Measurements from ENCODE around the gene ERCC6L.

Gene ERCC6L

GRCh38 chrX:72238721-72239475, at the start of gene ERCC6L:
TSS of gene ERCC6L (minus strand) at chrX:72239027. CDS start at chrX:72238911, 116 bp downstream.
- DNase-seq, result peak; percentile 63

GRCh38 chrX:72282302-72282701, 43.5 kb upstream of the ERCC6L start:
- no peak for DNase-seq

- no peak for DNase-seq
These were observed 41.6 kb upstream of the ERCC6L start for GRCh38 chrX:72280321-72280845.

DNA sequence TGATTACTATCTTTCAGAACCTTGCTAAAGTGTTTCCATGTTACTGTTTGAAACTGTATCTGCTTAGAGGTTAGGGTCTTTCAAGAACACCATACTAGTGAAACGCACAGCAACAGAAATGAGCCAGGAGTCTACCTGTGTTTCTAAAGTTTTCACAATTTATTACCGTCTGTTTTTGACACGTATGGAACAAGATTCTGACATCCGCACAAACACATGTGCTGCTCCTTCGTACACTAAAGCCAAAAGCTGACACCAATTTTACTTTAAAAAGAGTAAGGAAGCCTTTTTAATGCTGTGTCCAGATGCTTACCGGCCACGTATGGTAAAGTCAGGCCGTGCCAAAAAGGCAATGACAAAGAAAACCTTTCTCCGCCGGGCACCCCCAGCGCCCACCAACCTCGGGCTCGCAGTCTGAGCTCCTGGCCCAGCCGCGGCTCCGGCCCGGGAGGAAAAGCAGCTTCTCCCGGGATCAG, 37.7 kb upstream of the ERCC6L start:
- DNase-seq, result no peak

- no peak for DNase-seq
These were observed 35.7 kb upstream of the ERCC6L start for GRCh38 chrX:72274526-72274925.

DNA sequence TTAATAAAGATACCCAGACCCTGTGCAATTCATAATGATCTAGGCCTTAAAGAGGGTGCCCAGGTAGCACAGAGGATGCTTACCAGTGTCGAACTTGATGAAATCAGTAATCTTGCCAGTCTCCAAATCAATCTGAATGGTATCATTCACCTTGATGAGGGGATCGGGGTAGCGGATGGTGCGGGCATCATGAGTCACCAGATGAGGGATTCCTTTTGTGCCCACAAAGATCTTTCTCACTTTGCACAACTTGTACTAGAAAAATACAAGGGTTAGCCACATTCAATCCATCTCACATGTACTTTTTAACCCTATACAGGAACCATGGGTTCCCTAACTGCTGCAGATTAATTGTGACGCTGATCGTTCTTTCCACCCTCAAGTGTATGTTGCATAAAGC, 34.9 kb upstream of the ERCC6L start:
- no peak for DNase-seq

GRCh38 chrX:72272868-72273267, 34.0 kb upstream of the ERCC6L start:
- no peak for DNase-seq

DNA sequence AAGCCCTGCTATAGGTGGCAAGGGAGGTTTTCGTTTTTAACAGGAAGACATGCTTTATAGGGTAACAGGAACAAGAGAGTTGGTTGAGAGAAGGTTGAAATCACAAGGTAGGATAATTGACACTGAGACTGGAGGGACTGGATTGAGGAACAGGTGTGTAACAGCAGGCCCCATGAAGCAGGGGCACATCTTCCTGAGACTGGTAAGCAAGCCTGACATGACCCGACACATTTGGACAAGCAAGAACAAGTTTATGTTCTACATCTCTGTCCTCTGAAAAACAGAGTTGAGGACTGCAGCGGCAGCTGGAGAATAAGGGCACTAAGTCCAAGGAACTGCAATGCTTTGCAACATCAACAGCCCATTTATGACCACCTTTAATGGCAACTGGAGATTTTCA, 33.0 kb upstream of the ERCC6L start:
- no peak for DNase-seq

GRCh38 chrX:72271091-72271788, 32.4 kb upstream of the ERCC6L start:
- no peak for DNase-seq

GRCh38 chrX:72270316-72270866, 31.6 kb upstream of the ERCC6L start:
- DNase-seq, result no peak

DNA sequence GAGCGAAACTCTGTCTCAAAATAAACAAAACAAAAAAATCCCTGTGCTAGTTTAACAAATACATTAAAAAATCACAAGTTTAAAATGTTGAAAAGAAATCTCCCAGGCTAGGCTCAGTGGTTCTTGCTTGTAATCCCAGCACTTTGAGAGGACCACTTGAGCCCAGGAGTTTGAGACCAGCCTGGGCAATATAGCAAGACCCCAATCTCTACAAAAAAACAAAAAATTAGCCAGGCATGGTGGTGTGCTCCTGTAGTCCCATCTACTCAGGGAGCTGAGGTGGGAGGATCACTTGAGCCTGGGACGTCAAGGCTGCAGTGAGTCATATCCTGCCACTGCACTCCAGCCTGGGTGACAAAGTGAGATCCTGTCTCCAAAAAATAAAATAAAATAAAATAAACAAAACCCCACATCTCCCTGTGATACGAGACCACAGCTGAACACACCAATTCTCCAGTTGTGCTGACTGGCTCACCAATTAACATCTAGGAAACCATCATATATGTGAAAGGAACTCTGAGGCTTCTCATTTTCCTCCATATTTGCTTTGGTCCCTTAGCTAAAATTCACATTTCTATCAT, 30.9 kb upstream of the ERCC6L start:
- DNase-seq, result no peak

DNA sequence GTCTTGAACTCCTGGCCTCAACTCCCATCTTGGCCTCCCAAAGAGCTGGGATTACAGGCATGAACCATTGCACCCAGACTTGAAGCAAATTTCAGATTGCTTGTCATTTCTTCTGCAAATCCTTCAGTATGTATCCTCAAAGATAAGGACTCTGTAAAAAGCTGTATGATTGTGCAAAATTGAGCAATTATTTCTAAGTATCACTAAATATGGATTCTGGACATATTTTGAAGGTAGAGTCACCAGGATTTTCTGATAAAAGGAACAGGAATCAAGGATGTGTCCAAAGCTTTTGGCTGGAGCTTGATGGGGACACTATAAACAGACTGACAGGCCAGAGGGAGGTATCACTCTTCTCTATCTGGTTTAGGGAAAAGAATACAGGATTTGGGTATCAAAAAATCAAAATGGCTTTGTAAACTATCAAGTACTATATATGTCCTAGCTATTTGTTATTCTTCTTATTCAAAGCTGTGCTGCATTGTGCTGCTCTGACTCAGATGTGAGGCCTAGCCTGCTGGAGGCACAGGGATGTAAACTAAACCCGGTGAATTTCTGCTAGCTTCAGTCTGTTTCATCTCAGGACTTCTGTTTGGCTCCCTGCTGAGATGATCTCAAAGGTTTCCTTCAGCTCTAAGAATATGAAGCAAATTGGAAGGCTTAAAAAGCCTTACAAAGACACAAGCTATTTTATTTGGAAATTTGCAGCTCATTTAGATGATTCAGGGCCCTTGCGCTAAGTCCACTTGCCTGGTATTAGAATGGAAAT, 30.0 kb upstream of the ERCC6L start:
- no peak for DNase-seq

DNA sequence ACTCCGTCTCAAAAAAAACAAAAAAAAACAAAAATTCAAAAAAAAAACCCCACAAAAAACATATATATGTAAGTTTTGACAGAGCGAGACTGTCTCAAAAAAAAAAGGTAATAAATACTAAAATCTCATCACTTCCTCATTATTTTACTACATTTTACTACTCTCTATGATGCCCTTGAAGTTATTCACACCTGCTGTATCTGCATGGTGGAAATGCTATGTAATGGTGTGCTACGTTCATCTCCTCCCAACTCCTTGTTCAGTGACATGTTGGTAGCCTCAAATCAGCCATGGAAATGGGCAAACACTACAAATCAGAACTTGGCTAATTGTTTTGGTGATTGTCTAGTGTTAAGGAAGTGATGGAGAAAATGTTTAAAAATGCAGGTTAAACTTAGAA, 26.4 kb upstream of the ERCC6L start:
- no peak for DNase-seq

GRCh38 chrX:72262077-72262476, 23.2 kb upstream of the ERCC6L start:
- DNase-seq, result no peak

DNA sequence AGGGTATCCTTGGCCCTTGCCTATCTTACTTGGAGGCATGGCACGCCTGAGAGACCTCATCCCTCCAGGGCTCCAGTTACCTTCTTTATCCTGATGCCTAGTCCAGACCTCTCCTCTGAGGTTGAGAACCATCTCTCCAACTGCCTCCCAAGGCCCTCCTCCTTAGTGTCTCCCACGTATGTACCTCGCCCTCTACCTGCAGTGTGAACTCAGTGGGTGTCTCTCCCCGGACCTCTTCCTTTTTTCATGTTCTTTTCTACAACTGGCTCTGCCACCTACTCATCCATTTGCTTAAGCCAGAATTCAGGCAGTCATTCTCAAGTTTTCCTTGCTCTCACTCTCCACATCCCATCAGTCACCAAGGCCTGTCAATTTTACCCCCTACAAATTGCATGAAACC, 21.6 kb upstream of the ERCC6L start:
- no peak for DNase-seq

GRCh38 chrX:72258174-72258573, 19.3 kb upstream of the ERCC6L start:
- no peak for DNase-seq

DNA sequence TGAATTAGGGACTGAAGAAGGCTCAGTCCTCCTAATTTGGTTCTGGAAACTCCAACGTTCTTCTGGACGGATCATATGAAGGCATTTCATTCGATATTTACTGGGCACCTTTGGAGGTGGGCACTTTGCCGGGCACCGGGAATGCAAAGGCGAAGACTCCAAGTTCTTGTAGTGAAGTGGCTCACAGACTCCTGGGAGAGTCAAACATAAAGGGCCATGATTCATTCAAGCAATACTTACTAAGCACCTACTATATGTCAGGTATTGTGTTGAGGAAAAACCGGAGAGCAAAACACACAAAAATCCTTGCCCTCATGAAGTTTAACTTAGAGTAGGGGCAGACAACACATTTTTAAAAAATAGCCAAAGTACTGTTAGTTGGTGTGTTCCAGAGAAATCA, 17.0 kb upstream of the ERCC6L start:
- no peak for DNase-seq

DNA sequence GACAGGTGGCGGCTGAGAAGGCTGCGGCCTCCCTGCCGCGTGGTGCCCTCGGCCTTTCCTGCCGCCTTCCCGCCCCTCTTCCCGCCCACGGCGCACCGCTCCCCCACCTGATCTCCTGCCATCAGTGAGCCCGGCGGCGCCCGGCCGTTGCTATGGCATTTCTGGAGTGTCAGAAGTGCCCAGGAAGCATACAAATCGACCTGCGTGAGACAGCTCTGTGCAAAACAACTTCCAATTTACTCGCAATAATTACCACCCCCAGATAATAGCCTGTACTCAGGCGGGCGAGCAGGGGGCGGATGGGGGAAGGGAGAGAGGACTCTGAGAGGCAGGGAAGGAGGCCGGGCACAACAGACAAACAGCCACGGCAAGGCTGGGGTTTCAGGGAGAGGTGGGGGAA, 16.6 kb upstream of the ERCC6L start:
- peak; percentile 53 for DNase-seq

GRCh38 chrX:72254816-72255215, 16.0 kb upstream of the ERCC6L start:
- DNase-seq, result no peak

DNA sequence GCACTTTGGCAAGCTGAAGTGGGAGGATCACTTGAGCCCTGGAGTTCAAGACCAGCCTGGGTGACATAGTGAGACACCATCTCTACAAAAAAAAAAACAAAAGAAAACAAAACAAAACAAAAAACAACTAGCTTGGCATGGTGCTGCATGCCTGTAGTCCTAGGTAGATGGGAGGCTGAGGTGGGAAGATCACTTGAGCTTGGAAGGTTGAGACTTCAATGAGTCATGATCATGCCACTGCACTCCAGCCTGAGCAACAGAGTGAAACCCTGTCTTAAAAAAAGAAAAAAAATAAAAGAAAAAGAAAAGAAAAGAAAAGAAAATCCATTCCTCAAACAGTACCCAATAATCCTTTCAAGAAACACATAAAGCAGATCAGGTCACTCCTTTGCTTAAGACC, 14.9 kb upstream of the ERCC6L start:
- no peak for DNase-seq

- peak; percentile 46 for DNase-seq
These were observed 8.5 kb upstream of the ERCC6L start for GRCh38 chrX:72247206-72247942.
